KOPT-K1 (cell line): ENCODE measurements around the gene EEPD1.

Experiments
- H3K27ac ChIP-seq: fragments of 200-600 bp; sonication (generic); 2 replicates; pipeline ENCODE4 v1.5.1; 2016; ENCODE audit warnings: antibody characterized with exemption, mild to moderate bottlenecking, low read depth, low read length; ENCODE audit not compliant: poor library complexity, severe bottlenecking
- H3K36me3 ChIP-seq: fragments of 200-600 bp; sonication (generic); 2 replicates; pipeline ENCODE4 v1.5.1; 2017; ENCODE audit warnings: antibody characterized with exemption, mild to moderate bottlenecking, low read length, moderate library complexity; ENCODE audit not compliant: insufficient read depth
- H3K9me3 ChIP-seq: fragments of 200-600 bp; sonication (generic); 2 replicates; pipeline ENCODE4 v1.5.1; 2017; ENCODE audit warnings: antibody characterized with exemption, low read length, mild to moderate bottlenecking; ENCODE audit not compliant: insufficient read depth, poor library complexity, severe bottlenecking

Gene EEPD1

GRCh38 chr7:36205803-36206202 lies 52.7 kb downstream of the EEPD1 start:
- H3K27ac ChIP-seq: peak overlapping the region; percentile 1
- H3K9me3 ChIP-seq: no peaks in the 10 kb centered on the region
- H3K36me3 ChIP-seq: no peaks in the 10 kb centered on the region

DNA sequence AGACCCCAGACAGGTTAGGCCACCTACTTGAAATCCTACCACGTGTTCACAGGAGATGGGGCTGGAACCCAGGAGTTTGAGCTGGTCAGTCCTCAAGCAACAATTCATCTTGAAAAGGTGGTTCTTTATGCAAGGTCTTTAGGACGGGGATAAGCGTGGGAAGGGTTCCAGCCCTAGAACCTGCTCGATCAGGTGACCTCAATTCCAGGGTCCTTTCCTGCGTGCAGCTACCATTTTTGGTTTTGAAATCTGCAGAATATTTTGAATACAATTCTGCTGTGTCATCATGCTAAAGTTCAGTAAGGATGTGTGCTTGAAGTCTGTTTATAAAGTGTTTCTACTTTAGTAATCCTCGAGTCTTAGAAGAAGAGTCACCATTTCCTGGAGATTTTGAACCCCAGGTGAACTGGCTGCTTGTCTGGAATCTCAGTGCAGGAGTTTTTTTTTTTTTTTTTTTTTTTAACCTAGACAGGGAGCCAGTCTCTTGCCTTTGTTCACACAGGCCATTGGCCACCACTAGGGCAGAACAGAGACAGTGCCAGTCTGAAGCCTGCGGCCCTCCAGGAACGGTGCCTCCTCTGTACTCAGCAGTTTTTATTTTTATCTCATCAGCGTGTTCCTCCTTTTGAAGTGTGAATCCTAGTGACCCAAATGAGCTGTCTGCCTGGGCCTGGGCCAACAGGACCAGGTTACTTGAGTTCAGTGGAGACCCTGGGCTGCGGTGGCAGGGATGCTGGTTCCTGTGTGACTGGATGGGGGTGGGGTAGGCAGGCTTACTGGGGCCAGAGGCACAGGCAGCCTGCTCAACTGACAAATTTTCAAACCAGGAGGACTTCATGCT lies 54.6 kb downstream of the EEPD1 start:
- Histone ChIP-seq H3K9me3 (no peaks in the 10 kb centered on the region), H3K27ac (peak overlapping the region; percentile 76), H3K36me3 (no peaks in the 10 kb centered on the region)

DNA sequence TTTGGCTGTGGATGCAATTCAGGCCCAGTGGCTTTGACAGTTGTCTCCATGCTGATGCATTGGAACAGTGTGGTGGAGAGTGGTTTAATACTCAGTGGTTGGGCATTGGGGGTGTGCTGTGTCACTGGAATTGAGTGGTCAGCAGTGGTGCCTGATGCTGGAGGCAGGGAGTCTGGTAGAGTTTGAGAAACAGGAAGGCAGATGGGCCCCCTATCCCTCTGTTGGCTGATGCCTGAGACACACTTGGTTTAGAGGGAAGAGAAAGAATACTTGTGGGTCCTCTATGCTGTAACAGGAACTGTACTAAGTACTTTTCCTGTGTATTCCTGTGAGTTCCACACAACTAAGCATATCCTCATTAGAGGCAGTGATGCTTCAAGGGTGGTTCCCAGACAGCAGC lies 55.4 kb downstream of the EEPD1 start:
- peak overlapping the region; percentile 76 for H3K27ac ChIP-seq
- no peaks in the 10 kb centered on the region for H3K9me3 ChIP-seq
- no peaks in the 10 kb centered on the region for H3K36me3 ChIP-seq

DNA sequence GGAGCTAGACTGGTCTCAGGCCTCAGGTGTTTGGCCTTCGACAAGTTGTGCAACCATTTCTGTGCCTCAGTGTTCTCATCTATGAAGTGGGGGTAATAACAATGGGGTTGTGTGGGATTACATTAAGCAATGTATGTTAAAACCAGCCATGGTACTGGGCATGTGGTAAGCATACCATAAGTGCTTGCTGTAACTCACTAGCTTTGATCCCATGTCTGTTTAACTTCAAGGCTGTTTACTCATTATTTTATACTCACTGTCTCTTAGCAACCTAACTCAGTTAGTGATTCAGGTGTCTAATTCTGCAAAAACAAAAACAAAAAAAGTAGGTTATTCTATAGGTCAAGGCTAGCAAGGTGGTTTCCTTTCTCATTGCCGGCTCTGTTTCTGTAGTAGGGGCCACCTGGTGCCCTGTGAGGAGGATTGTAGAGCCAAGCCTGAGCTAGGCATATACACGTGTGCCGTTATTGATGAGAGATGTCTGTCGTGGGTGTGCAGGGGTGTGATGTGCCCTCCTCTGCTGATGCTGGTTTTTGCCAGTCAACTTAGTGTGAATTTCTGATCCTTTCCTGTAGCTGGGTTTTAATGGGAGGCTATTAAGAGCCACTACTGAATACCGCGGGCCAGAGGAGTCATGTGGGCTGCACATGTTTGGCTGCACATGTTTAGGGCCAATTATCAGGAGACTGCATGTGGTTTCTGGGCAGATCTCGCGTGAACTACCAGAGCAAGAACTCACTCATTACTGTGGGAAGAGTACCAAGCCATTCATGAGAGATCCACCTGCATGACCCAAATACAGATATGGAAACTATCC lies 56.2 kb downstream of the EEPD1 start:
- no peaks in the 10 kb centered on the region for H3K9me3 ChIP-seq
- peak overlapping the region; percentile 76 for H3K27ac ChIP-seq
- no peaks in the 10 kb centered on the region for H3K36me3 ChIP-seq

DNA sequence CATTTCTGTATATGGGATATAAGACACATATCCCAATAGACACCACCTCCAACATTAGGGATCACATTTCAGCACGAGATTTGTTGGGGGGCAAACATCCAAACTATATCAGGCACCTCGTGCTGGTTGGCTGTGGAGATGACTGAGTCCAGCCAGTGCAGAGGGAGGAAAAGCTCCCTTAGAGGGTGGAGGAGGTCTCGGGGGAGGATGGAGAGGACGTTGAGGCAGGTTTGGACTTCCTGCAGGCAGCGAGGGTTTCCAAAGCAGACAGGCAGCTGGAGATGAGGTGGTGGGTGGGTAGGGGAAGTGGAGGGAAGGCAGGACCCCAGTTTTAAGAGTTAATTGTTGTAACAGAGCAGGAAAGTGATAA lies 56.7 kb downstream of the EEPD1 start:
- H3K27ac ChIP-seq: peak overlapping the region; percentile 76
- H3K9me3 ChIP-seq: no peaks in the 10 kb centered on the region
- H3K36me3 ChIP-seq: no peaks in the 10 kb centered on the region

DNA sequence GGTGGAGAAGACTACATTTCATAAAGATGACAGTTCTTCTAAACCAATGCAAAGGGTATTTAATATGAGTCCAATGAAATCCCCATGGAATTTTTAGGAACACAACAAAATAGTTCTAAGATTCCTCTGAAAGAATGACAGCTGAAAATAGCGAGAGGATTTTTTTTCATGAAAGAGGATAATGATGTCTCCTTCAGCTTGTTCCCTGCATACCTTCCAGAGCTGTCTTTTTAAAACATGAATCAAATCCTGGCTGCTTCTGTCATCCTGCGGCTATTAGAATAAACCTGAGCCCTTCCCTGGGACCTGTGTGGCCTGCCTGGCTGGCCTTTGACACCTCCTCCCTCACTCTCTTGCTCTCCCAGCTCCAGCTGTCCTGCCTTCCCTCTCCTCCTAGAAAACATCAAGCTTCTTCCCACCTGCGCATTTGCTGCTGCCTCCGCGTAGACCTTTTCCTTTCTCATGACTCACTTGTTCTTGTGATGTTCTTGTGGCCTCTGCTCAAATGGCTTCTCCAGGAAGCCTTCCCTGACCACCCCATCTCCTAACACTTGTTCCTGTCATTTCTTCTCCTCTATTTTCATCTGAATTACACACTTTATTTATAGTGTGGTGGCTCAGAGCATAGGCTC lies 57.4 kb downstream of the EEPD1 start:
- Histone ChIP-seq H3K9me3 (no peaks in the 10 kb centered on the region), H3K27ac (no peak overlapping the region), H3K36me3 (no peaks in the 10 kb centered on the region)

DNA sequence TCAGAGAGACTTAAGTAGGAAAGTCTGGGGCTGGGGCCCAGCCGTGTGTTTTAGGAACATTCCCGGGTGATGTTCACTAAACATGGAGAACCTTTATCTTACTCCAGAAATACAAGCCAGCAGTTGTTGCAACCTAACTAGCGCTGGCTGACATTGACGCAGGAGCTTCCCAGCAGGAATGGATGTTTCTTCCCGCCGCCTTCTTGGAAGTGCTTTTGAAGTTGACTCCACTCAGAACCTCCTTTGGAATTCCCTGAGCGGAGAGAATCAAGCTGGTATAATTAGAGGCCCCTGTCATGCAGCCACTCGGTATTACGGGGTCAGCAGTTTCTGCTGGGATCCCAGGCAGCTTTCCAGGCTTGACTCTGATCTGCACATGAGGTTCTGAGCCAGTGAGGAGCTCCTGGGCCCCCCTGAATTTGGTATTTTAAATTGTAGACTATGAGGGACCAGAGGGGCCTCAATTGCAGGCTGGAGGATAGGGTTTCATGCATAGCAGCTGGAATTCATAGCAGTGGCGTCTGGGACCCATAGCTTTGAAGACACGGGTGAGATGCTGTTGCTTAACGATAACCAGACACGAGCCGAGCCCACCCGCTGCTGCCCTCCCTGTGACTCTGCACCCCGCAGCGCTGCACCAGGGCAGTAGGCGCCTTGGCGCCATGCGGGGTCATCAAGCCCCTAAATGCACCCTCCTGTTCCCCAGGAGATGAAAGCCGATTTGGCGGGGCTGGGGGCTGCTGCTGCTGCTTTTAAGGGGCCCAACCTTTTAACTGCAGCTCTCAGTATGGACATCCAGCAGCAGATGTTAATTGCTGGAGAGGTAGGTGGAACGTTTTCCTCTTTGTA lies 61.8 kb downstream of the EEPD1 start:
- Histone ChIP-seq H3K27ac (no peak overlapping the region), H3K9me3 (no peaks in the 10 kb centered on the region), H3K36me3 (no peaks in the 10 kb centered on the region)

- no peaks in the 10 kb centered on the region for H3K9me3 ChIP-seq
- H3K36me3 ChIP-seq: no peaks in the 10 kb centered on the region
- H3K27ac ChIP-seq: no peak overlapping the region
Measured at GRCh38 chr7:36215457-36215765, 62.4 kb downstream of the EEPD1 start.

DNA sequence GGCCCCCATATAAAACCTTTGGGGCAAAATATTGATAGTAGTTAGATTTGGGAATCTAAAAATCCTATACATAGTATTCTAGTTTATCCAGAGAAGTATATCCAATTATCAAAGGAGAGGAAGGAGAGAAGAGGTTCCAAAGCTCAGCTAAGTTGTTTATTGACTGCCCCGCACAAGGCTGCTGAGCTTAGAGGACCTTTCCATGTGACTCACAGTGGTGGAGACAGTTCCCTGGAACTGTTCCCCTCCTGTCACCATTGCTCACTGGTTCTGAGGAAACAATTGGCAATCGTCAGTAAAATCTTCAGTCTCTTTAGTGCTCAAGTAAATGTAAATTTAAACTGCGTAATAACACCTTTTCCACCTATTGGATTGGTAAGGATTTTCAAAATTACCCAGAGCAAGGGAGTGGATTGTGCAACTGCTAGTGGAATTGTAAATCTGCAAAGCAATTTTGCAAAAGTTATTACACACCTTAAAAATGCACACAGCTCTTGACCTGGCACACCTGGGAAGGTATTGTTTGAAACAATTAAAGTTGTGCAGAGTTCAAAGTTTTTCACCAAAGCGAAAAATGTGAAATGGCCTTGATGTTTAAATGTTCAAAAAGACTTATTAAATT lies 63.1 kb downstream of the EEPD1 start:
- Histone ChIP-seq H3K36me3 (no peaks in the 10 kb centered on the region), H3K27ac (no peak overlapping the region), H3K9me3 (no peaks in the 10 kb centered on the region)

DNA sequence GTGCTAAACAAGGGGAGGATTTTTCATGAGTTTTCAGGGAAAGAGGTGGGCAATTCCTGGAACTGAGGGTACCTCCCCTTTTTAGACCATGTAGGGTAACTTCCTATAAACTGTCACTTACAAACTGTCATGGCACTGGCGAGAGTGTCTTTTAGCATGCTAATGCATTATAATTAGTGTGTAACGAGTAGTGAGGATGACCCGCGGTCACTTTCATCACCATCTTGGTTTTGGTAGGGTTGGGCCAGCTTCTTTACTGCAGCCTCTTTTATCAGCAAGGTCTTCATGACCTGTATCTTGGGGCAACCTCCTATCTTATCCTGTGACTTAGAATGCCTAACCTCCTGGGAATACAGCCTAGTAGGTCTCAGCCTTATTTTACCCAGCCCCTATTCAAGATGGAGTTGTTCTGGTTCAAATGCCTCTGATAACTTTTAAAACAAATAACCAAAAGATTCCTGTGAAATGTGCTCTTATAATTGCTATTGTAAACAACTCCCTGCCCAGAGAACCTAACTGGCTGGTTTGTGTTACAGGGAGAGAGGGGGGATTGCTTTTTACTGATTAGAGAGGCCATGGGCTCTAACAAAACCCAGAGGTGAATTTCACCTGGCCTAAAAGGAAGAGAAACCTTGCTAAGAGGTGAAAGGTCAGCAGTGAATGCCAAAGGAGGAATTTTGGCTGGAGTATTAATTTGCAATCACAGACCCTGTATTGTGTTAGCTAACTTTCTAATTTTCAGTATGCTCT lies 64.3 kb downstream of the EEPD1 start:
- H3K9me3 ChIP-seq: no peaks in the 10 kb centered on the region
- no peaks in the 10 kb centered on the region for H3K36me3 ChIP-seq
- H3K27ac ChIP-seq: peak overlapping the region; percentile 26

DNA sequence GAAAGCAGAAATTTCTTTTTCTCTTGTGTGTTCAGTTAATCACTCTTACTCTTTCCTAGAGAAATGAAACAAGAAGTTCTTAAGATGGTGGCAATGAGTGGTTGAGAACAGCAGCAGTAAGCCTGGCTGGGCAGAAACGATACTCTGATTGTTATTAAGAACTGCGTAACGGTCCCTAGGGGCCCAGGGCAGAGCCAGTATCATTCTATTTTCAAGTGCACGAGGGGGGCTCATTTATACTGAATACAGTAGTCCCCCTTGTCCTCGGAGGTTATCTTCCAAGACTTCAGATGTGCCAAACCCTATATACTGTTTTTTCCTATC lies 64.9 kb downstream of the EEPD1 start:
- no peaks in the 10 kb centered on the region for H3K36me3 ChIP-seq
- H3K9me3 ChIP-seq: no peaks in the 10 kb centered on the region
- no peak overlapping the region for H3K27ac ChIP-seq

GRCh38 chr7:36219429-36219828 lies 66.4 kb downstream of the EEPD1 start:
- no peak overlapping the region for H3K27ac ChIP-seq
- no peaks in the 10 kb centered on the region for H3K9me3 ChIP-seq
- no peaks in the 10 kb centered on the region for H3K36me3 ChIP-seq

DNA sequence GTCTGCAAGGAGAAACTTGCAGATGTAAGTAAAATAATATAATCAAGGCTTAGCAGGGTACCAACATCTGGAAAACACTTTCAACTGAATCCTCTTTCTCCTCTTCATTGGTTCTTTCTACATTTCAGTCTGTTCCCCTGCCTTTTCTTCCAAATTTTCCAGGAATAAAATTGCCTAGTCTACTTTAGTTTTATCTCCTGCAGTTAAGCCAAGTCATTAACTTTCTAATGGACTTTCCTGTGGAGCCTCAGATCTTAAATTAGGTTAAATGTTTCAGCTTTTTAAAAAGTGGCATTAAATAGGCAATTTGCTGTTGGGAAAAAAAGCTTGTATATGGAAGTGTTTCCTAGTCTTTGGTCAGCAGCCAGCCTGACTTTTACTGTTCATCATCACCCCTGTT lies 70.8 kb downstream of the EEPD1 start:
- H3K27ac ChIP-seq: no peak overlapping the region
- H3K36me3 ChIP-seq: no peaks in the 10 kb centered on the region
- no peaks in the 10 kb centered on the region for H3K9me3 ChIP-seq
